Testis (tissue), 3 donors: ENCODE data around the gene ZNF106. TPM values are rescaled to one million over a fixed set of nuclear protein-coding genes. Genes with fewer than 3 reads are reported as not detected.

Experiments used
- DNase-seq: peaks from one replicate; pipeline ENCODE4 v3.0.0-alpha.2; 2019
- H3K27ac ChIP-seq, 2 donors: fragments of 200-600 bp; sonication (generic); one replicate each; pipeline ENCODE4 v1.5.1; 2019
- H3K27me3 ChIP-seq: fragments of 200-600 bp; sonication (generic); one replicate; pipeline ENCODE4 v1.5.1; 2019
- H3K36me3 ChIP-seq: fragments of 200-600 bp; sonication (generic); one replicate; pipeline ENCODE4 v1.5.1; 2017; ENCODE audit warnings: low read depth; ENCODE audit errors: missing control alignments
- H3K4me1 ChIP-seq: fragments of 200-600 bp; sonication (generic); one replicate; pipeline ENCODE4 v1.5.1; 2019
- H3K4me3 ChIP-seq, 2 donors: fragments of 200-600 bp; sonication (generic); one replicate each; pipeline ENCODE4 v1.5.1; 2017 to 2019
- H3K9me3 ChIP-seq: fragments of 200-600 bp; sonication (generic); one replicate; pipeline ENCODE4 v1.5.1; 2017
- POLR2A ChIP-seq: fragments of 450-650 bp; IDR thresholded peaks from one replicate; pipeline ENCODE4 v1.6.1; 2017; ENCODE audit warnings: antibody characterized with exemption, mild to moderate bottlenecking, moderate library complexity
- WGBS, 2 donors: methylation state at CpG; one replicate each; pipeline ENCODE4 v1.1.5; 2018; 5-methylcytosine and 5-hydroxymethylcytosine counted together
- intact Hi-C: fragments of 100-400 bp; cut with DNase I; formaldehyde crosslinking; loops from one replicate; pipeline ENCODE4 v1.15.1; 2023; ENCODE audit warnings: low total_unique reads
- polyA plus RNA-seq: library from polyadenylated mRNA; stranded (reverse); fragments of 350-450 nt; fragmentation: Illumina TruSeq; extraction: RNeasy Lipid Tissue Mini Kit (QIAGEN cat#74804); gene quantifications from one replicate; pipeline ENCODE4 v1.2.3, GENCODE V29; 2014; ENCODE audit warnings: low read depth, low replicate concordance; ENCODE audit not compliant: insufficient read depth
- total RNA-seq, 2 donors: library from RNA; depleted of rRNA; stranded (reverse); fragments of >200 nt; gene quantifications; one replicate each; pipeline ENCODE4 v1.2.3, GENCODE V29; 2016
- TF ChIP-seq, protein P1 (sequence below), 3 experiments: fragments of 450-650 bp in 2 of 3; fragments of 200-600 bp in 1 of 3; sonication (generic) in 1 of 3; IDR thresholded peaks; one replicate each; pipeline ENCODE4 v1.5.1; 2016 to 2019; ENCODE audit warnings: antibody characterized with exemption in 3 of 3, mild to moderate bottlenecking in 2 of 3, moderate library complexity in 1 of 3

The ZNF106 gene
- total and polyA plus RNA-seq, 3 donors from 2014 or later = 51.4 to 95.4 (median 84.4) TPM

DNA sequence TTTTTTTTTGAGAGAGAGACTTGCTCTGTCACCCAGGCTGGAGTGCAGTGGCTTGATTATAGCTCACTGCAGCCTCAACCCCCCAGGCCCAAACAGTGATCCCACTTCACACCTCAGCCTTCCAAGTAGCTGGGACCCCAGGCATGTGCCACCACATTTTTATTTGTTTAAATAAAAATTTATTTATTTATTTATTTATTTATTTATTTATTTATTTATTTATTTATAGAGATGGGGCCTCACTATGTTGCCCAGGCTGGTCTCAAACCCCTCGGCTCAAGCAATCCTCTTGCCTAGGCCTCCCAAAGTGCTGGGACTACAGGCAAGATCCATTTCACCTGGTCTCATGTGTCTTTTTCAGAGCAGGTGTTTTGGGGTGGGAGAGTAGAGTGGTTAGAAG is 116.1 kb downstream of the ZNF106 start:
- no peaks in the 10 kb centered on the region for H3K4me1 ChIP-seq
- no peak for DNase-seq

DNA sequence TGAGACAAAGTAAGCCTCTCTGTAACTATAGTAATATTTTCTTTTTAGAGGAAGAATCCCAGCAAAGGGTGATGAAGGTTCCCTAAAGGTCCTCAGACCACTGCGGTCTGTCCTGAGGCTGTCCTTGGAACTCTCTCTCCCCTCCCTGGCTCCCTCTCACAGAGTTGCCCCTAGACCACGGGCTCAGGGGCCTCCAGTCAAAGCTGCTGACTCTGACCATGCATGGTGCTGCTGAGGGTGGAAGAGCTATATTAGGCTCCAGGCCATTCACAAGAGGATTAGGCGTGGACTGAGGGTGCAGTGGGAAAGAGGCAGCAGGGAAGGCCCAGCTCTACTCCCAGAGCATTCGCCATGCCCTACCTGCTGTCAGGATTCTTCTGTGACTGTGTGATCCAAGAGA is 117.0 kb downstream of the ZNF106 start:
- no peak for DNase-seq
- Histone ChIP-seq H3K4me3 (no peak overlapping the region), H3K27ac (no peak overlapping the region), H3K27me3 (no peaks in the 10 kb centered on the region), H3K9me3 (no peaks in the 10 kb centered on the region), H3K36me3 (no peaks in the 10 kb centered on the region), H3K4me1 (no peaks in the 10 kb centered on the region)
- 96 to 98% methylated on average over 4 of the region's 4 CpGs for WGBS, 2 donors
- intact Hi-C loops = no loop called here
- TF ChIP-seq, protein P1, sequence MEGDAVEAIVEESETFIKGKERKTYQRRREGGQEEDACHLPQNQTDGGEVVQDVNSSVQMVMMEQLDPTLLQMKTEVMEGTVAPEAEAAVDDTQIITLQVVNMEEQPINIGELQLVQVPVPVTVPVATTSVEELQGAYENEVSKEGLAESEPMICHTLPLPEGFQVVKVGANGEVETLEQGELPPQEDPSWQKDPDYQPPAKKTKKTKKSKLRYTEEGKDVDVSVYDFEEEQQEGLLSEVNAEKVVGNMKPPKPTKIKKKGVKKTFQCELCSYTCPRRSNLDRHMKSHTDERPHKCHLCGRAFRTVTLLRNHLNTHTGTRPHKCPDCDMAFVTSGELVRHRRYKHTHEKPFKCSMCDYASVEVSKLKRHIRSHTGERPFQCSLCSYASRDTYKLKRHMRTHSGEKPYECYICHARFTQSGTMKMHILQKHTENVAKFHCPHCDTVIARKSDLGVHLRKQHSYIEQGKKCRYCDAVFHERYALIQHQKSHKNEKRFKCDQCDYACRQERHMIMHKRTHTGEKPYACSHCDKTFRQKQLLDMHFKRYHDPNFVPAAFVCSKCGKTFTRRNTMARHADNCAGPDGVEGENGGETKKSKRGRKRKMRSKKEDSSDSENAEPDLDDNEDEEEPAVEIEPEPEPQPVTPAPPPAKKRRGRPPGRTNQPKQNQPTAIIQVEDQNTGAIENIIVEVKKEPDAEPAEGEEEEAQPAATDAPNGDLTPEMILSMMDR (IDR thresholded peaks at IDR 0.05) = no peak
- TF ChIP-seq POLR2A = no peak

More for the DNA sequence above, 116.1 kb downstream of the ZNF106 start:
- H3K9me3 ChIP-seq = no peaks in the 10 kb centered on the region
- TF ChIP-seq, protein P1 (IDR thresholded peaks at IDR 0.05) = no peak
- TF ChIP-seq POLR2A = no peak
- intact Hi-C loops = no loop called here
- WGBS, 2 donors = 100% methylated on average over 1 of the region's 1 CpG
- no peak overlapping the region for H3K4me3 ChIP-seq
- no peaks in the 10 kb centered on the region for H3K27me3 ChIP-seq
- no peak overlapping the region for H3K27ac ChIP-seq
- H3K36me3 ChIP-seq = no peaks in the 10 kb centered on the region

- intact Hi-C loops = no loop called here
- DNase-seq = peak; percentile 74
- Histone ChIP-seq H3K4me1 (no peaks in the 10 kb centered on the region), H3K4me3 (no peak overlapping the region), H3K27me3 (no peaks in the 10 kb centered on the region), H3K9me3 (no peaks in the 10 kb centered on the region), H3K27ac (no peak overlapping the region), H3K36me3 (no peaks in the 10 kb centered on the region)
- 69 to 78% methylated on average over 1 of the region's 1 CpG for WGBS, 2 donors
- no peak for TF ChIP-seq POLR2A
- TF ChIP-seq, protein P1 (IDR thresholded peaks at IDR 0.05) = no peak
Observed at GRCh38 chr15:42373274-42373673, 117.7 kb downstream of the ZNF106 start.

- Histone ChIP-seq H3K27ac (no peak overlapping the region), H3K4me1 (no peaks in the 10 kb centered on the region), H3K9me3 (no peaks in the 10 kb centered on the region), H3K4me3 (no peak overlapping the region), H3K27me3 (no peaks in the 10 kb centered on the region), H3K36me3 (no peaks in the 10 kb centered on the region)
- DNase-seq = no peak
- intact Hi-C loops = no loop called here
- TF ChIP-seq, protein P1 (IDR thresholded peaks at IDR 0.05) = no peak
- no peak for TF ChIP-seq POLR2A
- WGBS, 2 donors = 83 to 84% methylated on average over 2 of the region's 2 CpGs
Observed at GRCh38 chr15:42371096-42371495, 119.8 kb downstream of the ZNF106 start.

DNA sequence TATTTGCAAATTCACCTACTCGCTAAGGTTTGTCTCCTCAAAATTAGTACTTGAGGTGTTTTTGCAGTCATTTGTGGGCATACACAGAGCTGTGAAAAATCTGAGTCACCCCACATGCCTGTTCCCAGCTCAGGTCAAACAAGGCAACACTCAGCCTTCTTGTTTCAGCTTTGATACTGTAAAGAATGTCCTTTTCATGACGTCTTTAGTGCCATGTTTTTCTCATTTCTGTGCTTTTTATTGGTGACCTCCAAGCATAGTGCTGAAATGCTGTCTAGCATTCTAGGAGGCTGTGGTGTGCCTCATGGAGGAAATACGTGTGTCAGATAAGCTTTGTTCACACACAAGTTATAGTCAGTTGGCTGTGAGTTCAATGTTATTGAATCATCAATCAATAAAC is 122.8 kb downstream of the ZNF106 start:
- intact Hi-C loops = no loop called here
- no peak for DNase-seq
- WGBS, 2 donors = 78 to 94% methylated on average over 3 of the region's 3 CpGs
- H3K4me3 ChIP-seq = no peak overlapping the region
- TF ChIP-seq, protein P1 (IDR thresholded peaks at IDR 0.05) = no peak
- no peak for TF ChIP-seq POLR2A
- no peaks in the 10 kb centered on the region for H3K4me1 ChIP-seq
- H3K36me3 ChIP-seq = no peaks in the 10 kb centered on the region
- H3K27me3 ChIP-seq = no peaks in the 10 kb centered on the region
- H3K9me3 ChIP-seq = no peaks in the 10 kb centered on the region
- H3K27ac ChIP-seq = no peak overlapping the region
